Ovary (tissue), 3 donors: ENCODE data around the gene SETX.
"Not testable (repeated sequence)": the region's sequence is repeated elsewhere in the genome, so short reads cannot be mapped to it uniquely, and the experiment has no call there.

ENCODE experiments used
- EP300 ChIP-seq: sonication (generic); formaldehyde crosslinking; IDR thresholded peaks from one replicate; pipeline ENCODE4 v1.6.1; 2017; ENCODE audit warnings: antibody characterized with exemption
- POLR2A ChIP-seq: fragments of 450-650 bp; IDR thresholded peaks from one replicate; pipeline ENCODE4 v1.6.1; 2017; ENCODE audit warnings: antibody characterized with exemption, mild to moderate bottlenecking, moderate library complexity
- TF ChIP-seq, protein P1 (sequence below), 3 donors: fragments of 450-650 bp in 2 of 3; fragments of 200-600 bp in 1 of 3; IDR thresholded peaks; one replicate each; pipeline versions ENCODE4 v1.5.1 to v1.8.0; 2016 to 2022; ENCODE audit warnings: antibody characterized with exemption in 3 of 3, mild to moderate bottlenecking in 1 of 3
- donor health status: DM: no; HTN: no; CAD: no.

GRCh38 chr9:132269704-132270516 lies 84.9 kb downstream of the SETX start:
- not testable (repeated sequence) for TF ChIP-seq POLR2A, EP300
- TF ChIP-seq, protein P1, sequence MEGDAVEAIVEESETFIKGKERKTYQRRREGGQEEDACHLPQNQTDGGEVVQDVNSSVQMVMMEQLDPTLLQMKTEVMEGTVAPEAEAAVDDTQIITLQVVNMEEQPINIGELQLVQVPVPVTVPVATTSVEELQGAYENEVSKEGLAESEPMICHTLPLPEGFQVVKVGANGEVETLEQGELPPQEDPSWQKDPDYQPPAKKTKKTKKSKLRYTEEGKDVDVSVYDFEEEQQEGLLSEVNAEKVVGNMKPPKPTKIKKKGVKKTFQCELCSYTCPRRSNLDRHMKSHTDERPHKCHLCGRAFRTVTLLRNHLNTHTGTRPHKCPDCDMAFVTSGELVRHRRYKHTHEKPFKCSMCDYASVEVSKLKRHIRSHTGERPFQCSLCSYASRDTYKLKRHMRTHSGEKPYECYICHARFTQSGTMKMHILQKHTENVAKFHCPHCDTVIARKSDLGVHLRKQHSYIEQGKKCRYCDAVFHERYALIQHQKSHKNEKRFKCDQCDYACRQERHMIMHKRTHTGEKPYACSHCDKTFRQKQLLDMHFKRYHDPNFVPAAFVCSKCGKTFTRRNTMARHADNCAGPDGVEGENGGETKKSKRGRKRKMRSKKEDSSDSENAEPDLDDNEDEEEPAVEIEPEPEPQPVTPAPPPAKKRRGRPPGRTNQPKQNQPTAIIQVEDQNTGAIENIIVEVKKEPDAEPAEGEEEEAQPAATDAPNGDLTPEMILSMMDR (IDR thresholded peaks at IDR 0.05): not testable (repeated sequence)
